Liver (tissue), 9 donors: ENCODE measurements around the gene PCDHA1. TPM values are rescaled to one million over a fixed set of nuclear protein-coding genes. Genes with fewer than 3 reads are reported as not detected.

Source experiments
- DNase-seq: peaks from one replicate; pipeline ENCODE4 v3.0.0-alpha.2; 2017; ENCODE audit warnings: low spot score
- H3K27ac ChIP-seq, 2 donors: one replicate each; pipeline ENCODE4 v1.7.0; 2013; ENCODE audit warnings: inconsistent platforms in 2 of 2, low read length in 2 of 2, control low read depth in 1 of 2, low read depth in 1 of 2, mild to moderate bottlenecking in 1 of 2
- H3K27me3 ChIP-seq, 4 donors: one replicate each; pipeline versions ENCODE4 v1.6.1 to v1.7.0; 2013; ENCODE audit warnings: low read length in 3 of 4, inconsistent platforms in 1 of 4, mild to moderate bottlenecking in 1 of 4, moderate library complexity in 1 of 4; ENCODE audit not compliant: control insufficient read depth in 4 of 4, insufficient read depth in 4 of 4
- H3K36me3 ChIP-seq, 4 donors: one replicate each; pipeline versions ENCODE4 v1.6.1 to v1.7.0; 2013; ENCODE audit warnings: low read length in 3 of 4, mild to moderate bottlenecking in 3 of 4, low read depth in 1 of 4, moderate library complexity in 1 of 4; ENCODE audit not compliant: control insufficient read depth in 4 of 4, insufficient read depth in 3 of 4
- H3K4me1 ChIP-seq, 4 donors: one replicate each; pipeline versions ENCODE4 v1.6.1 to v1.7.0; 2013; ENCODE audit warnings: low read length in 3 of 4, mild to moderate bottlenecking in 3 of 4, moderate library complexity in 1 of 4; ENCODE audit not compliant: control insufficient read depth in 4 of 4, insufficient read depth in 4 of 4
- H3K4me3 ChIP-seq, 3 donors: one replicate each; pipeline versions ENCODE4 v1.6.1 to v1.7.0; 2013; ENCODE audit warnings: low read length in 3 of 3, control low read depth in 1 of 3, low read depth in 1 of 3, mild to moderate bottlenecking in 1 of 3
- H3K9ac ChIP-seq, 2 donors: one replicate each; pipeline ENCODE4 v1.7.0; 2013; ENCODE audit warnings: low read length in 2 of 2, mild to moderate bottlenecking in 2 of 2, moderate library complexity in 2 of 2, control low read depth in 1 of 2, low read depth in 1 of 2
- H3K9me3 ChIP-seq, 4 donors: one replicate each; pipeline versions ENCODE4 v1.6.1 to v1.7.0; 2013; ENCODE audit warnings: low read length in 3 of 4; ENCODE audit not compliant: control insufficient read depth in 4 of 4
- EGR1 ChIP-seq, 2 donors: IDR thresholded peaks; 2 replicates each; pipeline ENCODE4 v1.6.1; 2016 to 2018; ENCODE audit warnings: antibody characterized with exemption in 2 of 2, low read depth in 2 of 2
- FOXA1 ChIP-seq: IDR thresholded peaks from 2 replicates; pipeline ENCODE4 v1.6.1; 2016; ENCODE audit warnings: antibody characterized with exemption
- FOXA2 ChIP-seq: IDR thresholded peaks from 2 replicates; pipeline ENCODE4 v1.6.1; 2016; ENCODE audit warnings: antibody characterized with exemption
- HNF4G ChIP-seq: IDR thresholded peaks from 2 replicates; pipeline ENCODE4 v1.6.1; 2016; ENCODE audit warnings: antibody characterized with exemption
- MAX ChIP-seq: IDR thresholded peaks from 2 replicates; pipeline ENCODE4 v1.6.1; 2016; ENCODE audit warnings: antibody characterized with exemption
- RAD21 ChIP-seq, 2 donors: IDR thresholded peaks; 2 replicates each; pipeline ENCODE4 v1.6.1; 2016; ENCODE audit warnings: antibody characterized with exemption in 2 of 2, mild to moderate bottlenecking in 2 of 2
- RXRA ChIP-seq, 2 donors: IDR thresholded peaks; 2 replicates each; pipeline ENCODE4 v1.6.1; 2017 to 2018; ENCODE audit warnings: antibody characterized with exemption in 2 of 2, mild to moderate bottlenecking in 1 of 2
- SP1 ChIP-seq: IDR thresholded peaks from 2 replicates; pipeline ENCODE4 v1.6.1; 2018; ENCODE audit warnings: antibody characterized with exemption, mild to moderate bottlenecking
- TAF1 ChIP-seq: conservative IDR thresholded peaks from 2 replicates; pipeline ENCODE4 v1.6.1; 2016; ENCODE audit warnings: antibody characterized with exemption, mild to moderate bottlenecking
- WGBS: extraction: QIAGEN DNeasy Blood & Tissue Kit; methylation state at CpG from one replicate; pipeline ENCODE4 v1.1.7; 2013; 5-methylcytosine and 5-hydroxymethylcytosine counted together
- polyA plus RNA-seq, 2 donors: library from polyadenylated mRNA; stranded (reverse) in 1 of 2; unstranded in 1 of 2; fragments of 200-250 nt in 1 of 2; fragments of >200 nt in 1 of 2; fragmentation: Nextera tagmentation in 1 of 2; extraction: Ambion mirVana in 1 of 2; gene quantifications; one replicate each; pipeline versions ENCODE4 v1.2.1 to v1.2.3, GENCODE V29; 2013 to 2015
- total RNA-seq, 2 donors: library from RNA; depleted of rRNA; stranded (reverse); fragments of >200 nt; gene quantifications; one replicate each; pipeline ENCODE4 v1.2.3, GENCODE V29; 2014
- TF ChIP-seq, protein P1 (sequence below): fragments of 150-350 bp; IDR thresholded peaks from 2 replicates; pipeline ENCODE4 v1.5.1; 2017; ENCODE audit warnings: improper control_type of control experiment, low read depth, low read length; ENCODE audit not compliant: missing input control
- TF ChIP-seq, protein P2 (sequence below): IDR thresholded peaks from 2 replicates; pipeline ENCODE4 v1.6.1; 2016; ENCODE audit warnings: antibody characterized with exemption, mild to moderate bottlenecking
- donor health status: healthy.
- donor health status: healthy.
- donor health status: healthy.
- donor health status: healthy.
- donor health status: healthy.

Gene PCDHA1
- total and polyA plus RNA-seq, 4 donors: not detected

GRCh38 chr5:140881889-140882590 lies 96.1 kb downstream of the PCDHA1 start, which contains the start of gene PCDHA13:
PCDHA13 (plus strand) TSS chr5:140882124; CDS start chr5:140882269, 145 bp downstream.
- Histone ChIP-seq H3K4me3 (peak within 1 kb of the TSS in 2 of 3 donors; percentile 51 to 57), H3K36me3 (no peaks in the 10 kb centered on the region), H3K27ac (no peak within 1 kb of the TSS), H3K4me1 (peaks cover 0 to 2% (median 0%) of the 10 kb centered on the region in 4 donors), H3K9ac (no peak within 1 kb of the TSS), H3K27me3 (peaks cover 0 to 11% (median 1%) of the 10 kb centered on the region in 4 donors), H3K9me3 (peaks cover 4 to 31% (median 21%) of the 10 kb centered on the region in 4 donors)
- WGBS: 16% methylated on average over 35 of the region's 35 CpGs
- TF ChIP-seq, protein P1, sequence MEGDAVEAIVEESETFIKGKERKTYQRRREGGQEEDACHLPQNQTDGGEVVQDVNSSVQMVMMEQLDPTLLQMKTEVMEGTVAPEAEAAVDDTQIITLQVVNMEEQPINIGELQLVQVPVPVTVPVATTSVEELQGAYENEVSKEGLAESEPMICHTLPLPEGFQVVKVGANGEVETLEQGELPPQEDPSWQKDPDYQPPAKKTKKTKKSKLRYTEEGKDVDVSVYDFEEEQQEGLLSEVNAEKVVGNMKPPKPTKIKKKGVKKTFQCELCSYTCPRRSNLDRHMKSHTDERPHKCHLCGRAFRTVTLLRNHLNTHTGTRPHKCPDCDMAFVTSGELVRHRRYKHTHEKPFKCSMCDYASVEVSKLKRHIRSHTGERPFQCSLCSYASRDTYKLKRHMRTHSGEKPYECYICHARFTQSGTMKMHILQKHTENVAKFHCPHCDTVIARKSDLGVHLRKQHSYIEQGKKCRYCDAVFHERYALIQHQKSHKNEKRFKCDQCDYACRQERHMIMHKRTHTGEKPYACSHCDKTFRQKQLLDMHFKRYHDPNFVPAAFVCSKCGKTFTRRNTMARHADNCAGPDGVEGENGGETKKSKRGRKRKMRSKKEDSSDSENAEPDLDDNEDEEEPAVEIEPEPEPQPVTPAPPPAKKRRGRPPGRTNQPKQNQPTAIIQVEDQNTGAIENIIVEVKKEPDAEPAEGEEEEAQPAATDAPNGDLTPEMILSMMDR: peak; percentile 17
- no peak for TF ChIP-seq TAF1
- peak; percentile 55 to 68 for TF ChIP-seq RAD21 (IDR thresholded peaks at IDR 0.05)
- TF ChIP-seq HNF4G: no peak
- TF ChIP-seq FOXA1: no peak
- TF ChIP-seq, protein P2, sequence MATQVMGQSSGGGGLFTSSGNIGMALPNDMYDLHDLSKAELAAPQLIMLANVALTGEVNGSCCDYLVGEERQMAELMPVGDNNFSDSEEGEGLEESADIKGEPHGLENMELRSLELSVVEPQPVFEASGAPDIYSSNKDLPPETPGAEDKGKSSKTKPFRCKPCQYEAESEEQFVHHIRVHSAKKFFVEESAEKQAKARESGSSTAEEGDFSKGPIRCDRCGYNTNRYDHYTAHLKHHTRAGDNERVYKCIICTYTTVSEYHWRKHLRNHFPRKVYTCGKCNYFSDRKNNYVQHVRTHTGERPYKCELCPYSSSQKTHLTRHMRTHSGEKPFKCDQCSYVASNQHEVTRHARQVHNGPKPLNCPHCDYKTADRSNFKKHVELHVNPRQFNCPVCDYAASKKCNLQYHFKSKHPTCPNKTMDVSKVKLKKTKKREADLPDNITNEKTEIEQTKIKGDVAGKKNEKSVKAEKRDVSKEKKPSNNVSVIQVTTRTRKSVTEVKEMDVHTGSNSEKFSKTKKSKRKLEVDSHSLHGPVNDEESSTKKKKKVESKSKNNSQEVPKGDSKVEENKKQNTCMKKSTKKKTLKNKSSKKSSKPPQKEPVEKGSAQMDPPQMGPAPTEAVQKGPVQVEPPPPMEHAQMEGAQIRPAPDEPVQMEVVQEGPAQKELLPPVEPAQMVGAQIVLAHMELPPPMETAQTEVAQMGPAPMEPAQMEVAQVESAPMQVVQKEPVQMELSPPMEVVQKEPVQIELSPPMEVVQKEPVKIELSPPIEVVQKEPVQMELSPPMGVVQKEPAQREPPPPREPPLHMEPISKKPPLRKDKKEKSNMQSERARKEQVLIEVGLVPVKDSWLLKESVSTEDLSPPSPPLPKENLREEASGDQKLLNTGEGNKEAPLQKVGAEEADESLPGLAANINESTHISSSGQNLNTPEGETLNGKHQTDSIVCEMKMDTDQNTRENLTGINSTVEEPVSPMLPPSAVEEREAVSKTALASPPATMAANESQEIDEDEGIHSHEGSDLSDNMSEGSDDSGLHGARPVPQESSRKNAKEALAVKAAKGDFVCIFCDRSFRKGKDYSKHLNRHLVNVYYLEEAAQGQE: peak; percentile 22
- no peak for TF ChIP-seq FOXA2
- TF ChIP-seq MAX: no peak
- DNase-seq: no peak

GRCh38 chr5:140882591-140882899 lies 96.6 kb downstream of the PCDHA1 start:
- TF ChIP-seq RXRA (IDR thresholded peaks at IDR 0.05) (no peak), SP1 (no peak), FOXA1 (no peak), RAD21 (IDR thresholded peaks at IDR 0.05) (no peak), EGR1 (IDR thresholded peaks at IDR 0.05; ENCODE audit: low read depth in 2 of 2) (no peak)
- TF ChIP-seq, protein P1: no peak
- peaks cover 0 to 8% (median 1%) of the 10 kb centered on the region in 4 donors for H3K27me3 ChIP-seq
- DNase-seq: no peak
- peak overlapping the region in 1 of 3 donors; percentile 28 for H3K4me3 ChIP-seq
- WGBS: 18% methylated on average over 12 of the region's 12 CpGs
- peaks cover 0 to 2% (median 0%) of the 10 kb centered on the region in 4 donors for H3K4me1 ChIP-seq
- H3K36me3 ChIP-seq: no peaks in the 10 kb centered on the region
- H3K27ac ChIP-seq: no peak overlapping the region
- H3K9me3 ChIP-seq: peaks cover 0 to 26% (median 18%) of the 10 kb centered on the region in 4 donors
- no peak overlapping the region for H3K9ac ChIP-seq
